ENCODE results near the gene RHBDD2.
A peak's percentile ranks its signal among the peaks of the same experiment; 100 is the strongest.
"Not testable (repeated sequence)": the region's sequence is repeated elsewhere in the genome, so short reads cannot be mapped to it uniquely, and the experiment has no call there.

Gene RHBDD2

GRCh38 chr7:75861636-75862035 lies 17.2 kb upstream of the RHBDD2 start:
- DNase-seq = no peak
- Histone ChIP-seq H3K36me3 (ENCODE audit: control insufficient read depth, insufficient read depth, low read length) (no peaks in the 10 kb centered on the region), H3K4me3 (ENCODE audit: insufficient read depth, low read depth, low read length, poor library complexity, severe bottlenecking) (no peak overlapping the region), H3K27ac (ENCODE audit: insufficient read depth, low read length, poor library complexity, severe bottlenecking) (no peak overlapping the region), H3K9me3 (ENCODE audit: control insufficient read depth, low read length) (no peaks in the 10 kb centered on the region), H3K4me1 (ENCODE audit: control insufficient read depth, insufficient read depth, low read length, poor library complexity, severe bottlenecking) (no peaks in the 10 kb centered on the region), H3K27me3 (replicated peaks; ENCODE audit: control insufficient read depth, insufficient read depth, low read length, poor library complexity, severe bottlenecking) (no peaks in the 10 kb centered on the region)

GRCh38 chr7:75864251-75864650 lies 14.6 kb upstream of the RHBDD2 start:
- H3K27ac ChIP-seq (ENCODE audit: insufficient read depth, low read length, poor library complexity, severe bottlenecking); H3K4me1 ChIP-seq (ENCODE audit: control insufficient read depth, insufficient read depth, low read length, poor library complexity, severe bottlenecking); H3K4me3 ChIP-seq (ENCODE audit: insufficient read depth, low read depth, low read length, poor library complexity, severe bottlenecking); H3K36me3 ChIP-seq (ENCODE audit: control insufficient read depth, insufficient read depth, low read length); DNase-seq; H3K27me3 ChIP-seq (replicated peaks; ENCODE audit: control insufficient read depth, insufficient read depth, low read length, poor library complexity, severe bottlenecking); H3K9me3 ChIP-seq (ENCODE audit: control insufficient read depth, low read length): not testable (repeated sequence)

GRCh38 chr7:75866114-75866488 lies 12.7 kb upstream of the RHBDD2 start:
- no peaks in the 10 kb centered on the region for H3K4me1 ChIP-seq (ENCODE audit: control insufficient read depth, insufficient read depth, low read length, poor library complexity, severe bottlenecking)
- no peaks in the 10 kb centered on the region for H3K9me3 ChIP-seq (ENCODE audit: control insufficient read depth, low read length)
- DNase-seq = no peak
- no peaks in the 10 kb centered on the region for H3K27me3 ChIP-seq (replicated peaks; ENCODE audit: control insufficient read depth, insufficient read depth, low read length, poor library complexity, severe bottlenecking)
- no peaks in the 10 kb centered on the region for H3K36me3 ChIP-seq (ENCODE audit: control insufficient read depth, insufficient read depth, low read length)
- H3K27ac ChIP-seq (ENCODE audit: insufficient read depth, low read length, poor library complexity, severe bottlenecking) = no peak overlapping the region
- H3K4me3 ChIP-seq (ENCODE audit: insufficient read depth, low read depth, low read length, poor library complexity, severe bottlenecking) = no peak overlapping the region

GRCh38 chr7:75866489-75867389 lies 12.1 kb upstream of the RHBDD2 start:
- Histone ChIP-seq H3K27me3 (replicated peaks; ENCODE audit: control insufficient read depth, insufficient read depth, low read length, poor library complexity, severe bottlenecking) (no peaks in the 10 kb centered on the region), H3K4me3 (ENCODE audit: insufficient read depth, low read depth, low read length, poor library complexity, severe bottlenecking) (no peak overlapping the region), H3K9me3 (ENCODE audit: control insufficient read depth, low read length) (no peaks in the 10 kb centered on the region), H3K4me1 (ENCODE audit: control insufficient read depth, insufficient read depth, low read length, poor library complexity, severe bottlenecking) (no peaks in the 10 kb centered on the region), H3K27ac (ENCODE audit: insufficient read depth, low read length, poor library complexity, severe bottlenecking) (no peak overlapping the region), H3K36me3 (ENCODE audit: control insufficient read depth, insufficient read depth, low read length) (no peaks in the 10 kb centered on the region)
- DNase-seq = peak; percentile 8 to 26 (median 12)

- no peaks in the 10 kb centered on the region for H3K4me1 ChIP-seq (ENCODE audit: control insufficient read depth, insufficient read depth, low read length, poor library complexity, severe bottlenecking)
- H3K36me3 ChIP-seq (ENCODE audit: control insufficient read depth, insufficient read depth, low read length) = no peaks in the 10 kb centered on the region
- no peak overlapping the region for H3K4me3 ChIP-seq (ENCODE audit: insufficient read depth, low read depth, low read length, poor library complexity, severe bottlenecking)
- DNase-seq = no peak
- no peak overlapping the region for H3K27ac ChIP-seq (ENCODE audit: insufficient read depth, low read length, poor library complexity, severe bottlenecking)
- no peaks in the 10 kb centered on the region for H3K9me3 ChIP-seq (ENCODE audit: control insufficient read depth, low read length)
- no peaks in the 10 kb centered on the region for H3K27me3 ChIP-seq (replicated peaks; ENCODE audit: control insufficient read depth, insufficient read depth, low read length, poor library complexity, severe bottlenecking)
These were observed 11.5 kb upstream of the RHBDD2 start for GRCh38 chr7:75867390-75867717.

GRCh38 chr7:75868153-75868552 lies 10.7 kb upstream of the RHBDD2 start:
- H3K4me3 ChIP-seq (ENCODE audit: insufficient read depth, low read depth, low read length, poor library complexity, severe bottlenecking) = no peak overlapping the region
- no peaks in the 10 kb centered on the region for H3K4me1 ChIP-seq (ENCODE audit: control insufficient read depth, insufficient read depth, low read length, poor library complexity, severe bottlenecking)
- no peak overlapping the region for H3K27ac ChIP-seq (ENCODE audit: insufficient read depth, low read length, poor library complexity, severe bottlenecking)
- no peak for DNase-seq
- H3K9me3 ChIP-seq (ENCODE audit: control insufficient read depth, low read length) = no peaks in the 10 kb centered on the region
- H3K36me3 ChIP-seq (ENCODE audit: control insufficient read depth, insufficient read depth, low read length) = no peaks in the 10 kb centered on the region
- H3K27me3 ChIP-seq (replicated peaks; ENCODE audit: control insufficient read depth, insufficient read depth, low read length, poor library complexity, severe bottlenecking) = no peaks in the 10 kb centered on the region

GRCh38 chr7:75869776-75870379 lies 9.0 kb upstream of the RHBDD2 start:
- Histone ChIP-seq H3K4me3 (ENCODE audit: insufficient read depth, low read depth, low read length, poor library complexity, severe bottlenecking) (no peak overlapping the region), H3K4me1 (ENCODE audit: control insufficient read depth, insufficient read depth, low read length, poor library complexity, severe bottlenecking) (no peaks in the 10 kb centered on the region), H3K36me3 (ENCODE audit: control insufficient read depth, insufficient read depth, low read length) (no peaks in the 10 kb centered on the region), H3K27me3 (replicated peaks; ENCODE audit: control insufficient read depth, insufficient read depth, low read length, poor library complexity, severe bottlenecking) (no peaks in the 10 kb centered on the region), H3K9me3 (ENCODE audit: control insufficient read depth, low read length) (no peaks in the 10 kb centered on the region), H3K27ac (ENCODE audit: insufficient read depth, low read length, poor library complexity, severe bottlenecking) (no peak overlapping the region)
- no peak for DNase-seq

GRCh38 chr7:75870557-75871161 lies 8.2 kb upstream of the RHBDD2 start:
- H3K9me3 ChIP-seq (ENCODE audit: control insufficient read depth, low read length) = no peaks in the 10 kb centered on the region
- H3K4me3 ChIP-seq (ENCODE audit: insufficient read depth, low read depth, low read length, poor library complexity, severe bottlenecking) = no peak overlapping the region
- no peaks in the 10 kb centered on the region for H3K4me1 ChIP-seq (ENCODE audit: control insufficient read depth, insufficient read depth, low read length, poor library complexity, severe bottlenecking)
- H3K27me3 ChIP-seq (replicated peaks; ENCODE audit: control insufficient read depth, insufficient read depth, low read length, poor library complexity, severe bottlenecking) = no peaks in the 10 kb centered on the region
- H3K36me3 ChIP-seq (ENCODE audit: control insufficient read depth, insufficient read depth, low read length) = no peaks in the 10 kb centered on the region
- H3K27ac ChIP-seq (ENCODE audit: insufficient read depth, low read length, poor library complexity, severe bottlenecking) = no peak overlapping the region
- DNase-seq = no peak

GRCh38 chr7:75872073-75872782 lies 6.6 kb upstream of the RHBDD2 start:
- H3K9me3 ChIP-seq (ENCODE audit: control insufficient read depth, low read length) = no peaks in the 10 kb centered on the region
- H3K36me3 ChIP-seq (ENCODE audit: control insufficient read depth, insufficient read depth, low read length) = no peaks in the 10 kb centered on the region
- DNase-seq = no peak
- H3K4me1 ChIP-seq (ENCODE audit: control insufficient read depth, insufficient read depth, low read length, poor library complexity, severe bottlenecking) = no peaks in the 10 kb centered on the region
- H3K4me3 ChIP-seq (ENCODE audit: insufficient read depth, low read depth, low read length, poor library complexity, severe bottlenecking) = no peak overlapping the region
- no peak overlapping the region for H3K27ac ChIP-seq (ENCODE audit: insufficient read depth, low read length, poor library complexity, severe bottlenecking)
- no peaks in the 10 kb centered on the region for H3K27me3 ChIP-seq (replicated peaks; ENCODE audit: control insufficient read depth, insufficient read depth, low read length, poor library complexity, severe bottlenecking)

- not testable (repeated sequence) for H3K4me3 ChIP-seq (ENCODE audit: insufficient read depth, low read depth, low read length, poor library complexity, severe bottlenecking); H3K9me3 ChIP-seq (ENCODE audit: control insufficient read depth, low read length); H3K27ac ChIP-seq (ENCODE audit: insufficient read depth, low read length, poor library complexity, severe bottlenecking); H3K4me1 ChIP-seq (ENCODE audit: control insufficient read depth, insufficient read depth, low read length, poor library complexity, severe bottlenecking); H3K27me3 ChIP-seq (replicated peaks; ENCODE audit: control insufficient read depth, insufficient read depth, low read length, poor library complexity, severe bottlenecking); DNase-seq; H3K36me3 ChIP-seq (ENCODE audit: control insufficient read depth, insufficient read depth, low read length)
These were observed 4.7 kb upstream of the RHBDD2 start for GRCh38 chr7:75874180-75874579.
